GM10248 (cell line): ENCODE measurements around the gene XPNPEP1.

Experiments used
- CTCF ChIA-PET: fragments of 300-600 bp; sonication (Branson Sonifier 250); formaldehyde crosslinking; extraction: SDS; loops from one replicate; lab custom pipeline; 2021; ENCODE audit warnings: antibody characterized with exemption; lab: Yijun Ruan, JAX
- POLR2A ChIA-PET: fragments of 350-650 bp; sonication (Branson Sonifier 250); formaldehyde crosslinking; extraction: SDS; loops from one replicate; lab custom pipeline; 2020; ENCODE audit warnings: antibody characterized with exemption; lab: Yijun Ruan, JAX
- DNase-seq: peaks from one replicate; pipeline ENCODE4 v3.0.0; 2012; ENCODE audit errors: extremely low spot score
- CTCF ChIP-seq: IDR thresholded peaks from 2 replicates; pipeline ENCODE4 v1.5.1; 2012; ENCODE audit warnings: mild to moderate bottlenecking, low read depth; ENCODE audit errors: extremely low read depth, missing control alignments, control extremely low read depth

XPNPEP1 gene

GRCh38 chr10:109891105-109891504 is 32.2 kb downstream of the XPNPEP1 start:
- ChIA-PET CTCF (interaction anchor here (1.3 to 1.4 kb wide), 2 partner anchors 11 to 14 kb away, joined by 3 to 4 read pairs; no protein-coding TSS in a partner anchor), POLR2A (no interaction called here)
- no peak for DNase-seq
- TF ChIP-seq CTCF = no peak

- no peak for DNase-seq
- no peak for TF ChIP-seq CTCF
- ChIA-PET CTCF (interaction anchor here (1.4 kb wide), 1 partner anchor 10 kb away, joined by 4 read pairs; no protein-coding TSS in a partner anchor), POLR2A (interaction anchor here (0.9 kb wide), 1 partner anchor 22 kb away, joined by 3 read pairs; no protein-coding TSS in a partner anchor)
These were observed 33.4 kb downstream of the XPNPEP1 start for GRCh38 chr10:109889867-109890266.

- POLR2A ChIA-PET = no interaction called here
- CTCF ChIA-PET = interaction anchor here (1.0 to 1.4 kb wide), 2 partner anchors 11 to 25 kb away, joined by 3 to 5 read pairs; no protein-coding TSS in a partner anchor
- no peak for DNase-seq
- TF ChIP-seq CTCF = no peak
These were observed 35.5 kb downstream of the XPNPEP1 start for GRCh38 chr10:109887776-109888175.

GRCh38 chr10:109887243-109887642 is 36.1 kb downstream of the XPNPEP1 start:
- CTCF ChIA-PET = interaction anchor here (1.0 to 2.0 kb wide), 3 partner anchors 11 to 26 kb away, joined by 3 to 5 read pairs (median 5); no protein-coding TSS in a partner anchor
- POLR2A ChIA-PET = no interaction called here
- TF ChIP-seq CTCF = no peak
- no peak for DNase-seq

GRCh38 chr10:109886781-109887140 is 36.5 kb downstream of the XPNPEP1 start:
- CTCF ChIA-PET = interaction anchor here (1.4 to 2.0 kb wide), 2 partner anchors 12 to 27 kb away, joined by 5 read pairs; no protein-coding TSS in a partner anchor
- TF ChIP-seq CTCF = no peak
- POLR2A ChIA-PET = no interaction called here
- no peak for DNase-seq

- ChIA-PET POLR2A (no interaction called here), CTCF (interaction anchor here (2.0 kb wide), 1 partner anchor 27 kb away, joined by 5 read pairs; no protein-coding TSS in a partner anchor)
- no peak for DNase-seq
- no peak for TF ChIP-seq CTCF
These were observed 37.1 kb downstream of the XPNPEP1 start for GRCh38 chr10:109886037-109886780.
